DND-41 (cell line): Measurements from ENCODE around the gene DSCAM.

Experiments
- EZH2 ChIP-seq: IDR thresholded peaks from 3 replicates; pipeline ENCODE4 v1.6.1; 2012; ENCODE audit warnings: borderline replicate concordance, low read depth, mild to moderate bottlenecking, moderate library complexity, low read length, inconsistent platforms; ENCODE audit not compliant: severe bottlenecking
- TF ChIP-seq, protein P1 (sequence below): IDR thresholded peaks from 2 replicates; pipeline ENCODE4 v1.5.1; 2012; ENCODE audit warnings: borderline replicate concordance, low read length, moderate library complexity, mild to moderate bottlenecking; ENCODE audit not compliant: poor library complexity, severe bottlenecking; ENCODE audit errors: extremely low read depth

DNA sequence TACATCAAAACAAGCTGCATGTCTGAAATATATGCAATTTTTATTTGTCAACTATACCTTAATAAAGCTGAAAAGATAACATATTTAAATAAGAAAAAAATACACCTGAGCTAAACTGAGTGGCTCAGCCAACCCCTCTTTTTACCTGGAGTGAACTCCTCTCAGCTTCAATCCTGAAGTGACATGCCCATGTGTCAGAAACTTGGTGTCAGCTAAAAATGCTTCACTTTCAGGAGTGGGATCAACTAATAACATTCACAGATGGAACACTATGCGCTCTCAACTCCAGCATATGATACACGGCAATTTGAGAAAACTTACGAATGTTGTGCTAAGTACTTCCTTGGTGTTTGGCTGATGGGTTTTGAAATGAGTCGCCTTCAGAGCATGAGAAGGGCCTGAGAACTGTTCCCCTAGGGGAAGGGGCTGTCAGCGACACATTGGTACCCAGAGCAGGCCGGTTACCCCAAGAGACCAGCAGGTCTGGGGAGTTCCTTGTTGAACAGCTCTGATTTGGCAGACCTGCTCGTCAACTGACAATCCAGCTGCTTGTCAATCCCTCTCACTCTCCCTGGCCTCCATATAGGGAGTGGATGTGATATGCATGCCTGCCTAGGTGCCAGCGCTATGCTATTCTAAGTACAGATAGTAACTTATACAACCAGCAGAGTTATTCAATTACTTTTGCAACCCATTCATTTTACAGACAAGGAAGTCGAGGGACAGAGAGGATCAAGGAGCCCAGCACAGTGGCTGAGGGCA lies 712.0 kb downstream of the DSCAM start:
- TF ChIP-seq, protein P1, sequence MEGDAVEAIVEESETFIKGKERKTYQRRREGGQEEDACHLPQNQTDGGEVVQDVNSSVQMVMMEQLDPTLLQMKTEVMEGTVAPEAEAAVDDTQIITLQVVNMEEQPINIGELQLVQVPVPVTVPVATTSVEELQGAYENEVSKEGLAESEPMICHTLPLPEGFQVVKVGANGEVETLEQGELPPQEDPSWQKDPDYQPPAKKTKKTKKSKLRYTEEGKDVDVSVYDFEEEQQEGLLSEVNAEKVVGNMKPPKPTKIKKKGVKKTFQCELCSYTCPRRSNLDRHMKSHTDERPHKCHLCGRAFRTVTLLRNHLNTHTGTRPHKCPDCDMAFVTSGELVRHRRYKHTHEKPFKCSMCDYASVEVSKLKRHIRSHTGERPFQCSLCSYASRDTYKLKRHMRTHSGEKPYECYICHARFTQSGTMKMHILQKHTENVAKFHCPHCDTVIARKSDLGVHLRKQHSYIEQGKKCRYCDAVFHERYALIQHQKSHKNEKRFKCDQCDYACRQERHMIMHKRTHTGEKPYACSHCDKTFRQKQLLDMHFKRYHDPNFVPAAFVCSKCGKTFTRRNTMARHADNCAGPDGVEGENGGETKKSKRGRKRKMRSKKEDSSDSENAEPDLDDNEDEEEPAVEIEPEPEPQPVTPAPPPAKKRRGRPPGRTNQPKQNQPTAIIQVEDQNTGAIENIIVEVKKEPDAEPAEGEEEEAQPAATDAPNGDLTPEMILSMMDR: no peak
- TF ChIP-seq EZH2: no peak
